Natural killer cell (primary cell): ENCODE measurements around the gene SPRY1. TPM values are rescaled to one million over a fixed set of nuclear protein-coding genes. Genes with fewer than 3 reads are reported as not detected.

Experiments used
- ATAC-seq, 3 donors: fragments of 150-1000 bp in 2 of 3; fragments of 200-7000 bp in 1 of 3; cut with Tn5 transposase; 1 replicate in 1 of 3; 2 replicates in 2 of 3; pipeline ENCODE4 v1.10.0; 2021; ENCODE audit warnings: mild to moderate bottlenecking in 2 of 3, moderate library complexity in 2 of 3
- DNase-seq, 2 donors: peaks; one replicate each; pipeline versions ENCODE4 v3.0.0 to v3.0.0-alpha.2; 2013 to 2021; ENCODE audit warnings: mixed read lengths in 1 of 2
- H3K27ac ChIP-seq: one replicate; pipeline ENCODE4 v1.5.1; 2013; ENCODE audit warnings: mild to moderate bottlenecking, low read length
- H3K27me3 ChIP-seq: one replicate; pipeline ENCODE4 v1.6.1; 2013; ENCODE audit warnings: low read length; ENCODE audit not compliant: control insufficient read depth, insufficient read depth
- H3K36me3 ChIP-seq: one replicate; pipeline ENCODE4 v1.6.1; 2013; ENCODE audit warnings: low read length; ENCODE audit not compliant: control insufficient read depth, insufficient read depth
- H3K4me1 ChIP-seq: one replicate; pipeline ENCODE4 v1.6.1; 2013; ENCODE audit warnings: low read length; ENCODE audit not compliant: control insufficient read depth, insufficient read depth
- H3K4me3 ChIP-seq: one replicate; pipeline ENCODE4 v1.5.1; 2013; ENCODE audit warnings: low read length
- H3K9me3 ChIP-seq: one replicate; pipeline ENCODE4 v1.6.1; 2013; ENCODE audit warnings: low read length; ENCODE audit not compliant: control insufficient read depth, insufficient read depth
- H3K27ac Mint-ChIP-seq, 2 donors: one replicate each; pipeline ENCODE4 v1.8.0; 2022; ENCODE audit warnings: mild to moderate bottlenecking in 2 of 2, mixed read lengths in 2 of 2, moderate library complexity in 1 of 2
- H3K27me3 Mint-ChIP-seq, 2 donors: one replicate each; pipeline ENCODE4 v1.8.0; 2022; ENCODE audit warnings: low read depth in 2 of 2, mixed read lengths in 2 of 2
- H3K36me3 Mint-ChIP-seq: one replicate; pipeline ENCODE4 v1.8.0; 2022; ENCODE audit warnings: mixed read lengths
- H3K4me1 Mint-ChIP-seq, 2 donors: one replicate each; pipeline ENCODE4 v1.8.0; 2022; ENCODE audit warnings: mixed read lengths in 2 of 2
- H3K4me3 Mint-ChIP-seq: one replicate; pipeline ENCODE4 v1.8.0; 2022; ENCODE audit warnings: mild to moderate bottlenecking, moderate library complexity, mixed read lengths
- H3K9me3 Mint-ChIP-seq, 2 donors: one replicate each; pipeline ENCODE4 v1.8.0; 2022; ENCODE audit warnings: mixed read lengths in 2 of 2
- WGBS: methylation state at CpG from one replicate; pipeline ENCODE4 v1.1.7; 2013; ENCODE audit warnings: missing lambda C conversion rate; ENCODE audit not compliant: insufficient coverage; 5-methylcytosine and 5-hydroxymethylcytosine counted together
- intact Hi-C: fragments of 100-400 bp; cut with micrococcal nuclease; formaldehyde crosslinking; loops from one replicate; pipeline ENCODE4 v1.14.2; 2022
- total RNA-seq, 4 donors: library from RNA; stranded (reverse); fragments of 120-200 nt in 1 of 4; gene quantifications; one replicate each; pipeline versions ENCODE4 v1.2.3 to v1.2.4, GENCODE V29; 2013 to 2022
- TF ChIP-seq, protein P1 (sequence below): fragments of 200-600 bp; IDR thresholded peaks from one replicate; pipeline ENCODE4 v1.8.0; 2022; ENCODE audit warnings: antibody characterized with exemption

Gene SPRY1
- total RNA-seq, 3 donors from 2014 or later (not counting 1 experiment from before 2014, with no cell fraction given): 8.7 to 9.8 (median 9.5) TPM

GRCh38 chr4:123403080-123403604, 6.5 kb downstream of the SPRY1 start:
- H3K4me1 Mint-ChIP-seq: peaks cover 15 to 18% of the 10 kb centered on the region in 2 donors
- TF ChIP-seq, protein P1, sequence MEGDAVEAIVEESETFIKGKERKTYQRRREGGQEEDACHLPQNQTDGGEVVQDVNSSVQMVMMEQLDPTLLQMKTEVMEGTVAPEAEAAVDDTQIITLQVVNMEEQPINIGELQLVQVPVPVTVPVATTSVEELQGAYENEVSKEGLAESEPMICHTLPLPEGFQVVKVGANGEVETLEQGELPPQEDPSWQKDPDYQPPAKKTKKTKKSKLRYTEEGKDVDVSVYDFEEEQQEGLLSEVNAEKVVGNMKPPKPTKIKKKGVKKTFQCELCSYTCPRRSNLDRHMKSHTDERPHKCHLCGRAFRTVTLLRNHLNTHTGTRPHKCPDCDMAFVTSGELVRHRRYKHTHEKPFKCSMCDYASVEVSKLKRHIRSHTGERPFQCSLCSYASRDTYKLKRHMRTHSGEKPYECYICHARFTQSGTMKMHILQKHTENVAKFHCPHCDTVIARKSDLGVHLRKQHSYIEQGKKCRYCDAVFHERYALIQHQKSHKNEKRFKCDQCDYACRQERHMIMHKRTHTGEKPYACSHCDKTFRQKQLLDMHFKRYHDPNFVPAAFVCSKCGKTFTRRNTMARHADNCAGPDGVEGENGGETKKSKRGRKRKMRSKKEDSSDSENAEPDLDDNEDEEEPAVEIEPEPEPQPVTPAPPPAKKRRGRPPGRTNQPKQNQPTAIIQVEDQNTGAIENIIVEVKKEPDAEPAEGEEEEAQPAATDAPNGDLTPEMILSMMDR: no peak
- no CpG with 5 or more reads among the region's 3 CpGs for WGBS
- Histone ChIP-seq H3K9me3 (no peaks in the 10 kb centered on the region), H3K27me3 (peaks cover 10% of the 10 kb centered on the region), H3K4me3 (no peak overlapping the region), H3K36me3 (no peaks in the 10 kb centered on the region), H3K4me1 (peaks cover 13% of the 10 kb centered on the region), H3K27ac (no peak overlapping the region)
- no peaks in the 10 kb centered on the region for H3K36me3 Mint-ChIP-seq
- no peak overlapping the region for H3K27ac Mint-ChIP-seq
- peaks cover 16% of the 10 kb centered on the region in 2 donors for H3K27me3 Mint-ChIP-seq
- ATAC-seq: no peak
- no peak for DNase-seq
- intact Hi-C loops: no loop called here
- no peak overlapping the region for H3K4me3 Mint-ChIP-seq
- H3K9me3 Mint-ChIP-seq: no peaks in the 10 kb centered on the region

GRCh38 chr4:123404533-123404932, 7.9 kb downstream of the SPRY1 start:
- TF ChIP-seq, protein P1: no peak
- intact Hi-C loops: no loop called here

GRCh38 chr4:123405267-123405865, 8.8 kb downstream of the SPRY1 start:
- no peak overlapping the region for H3K27ac Mint-ChIP-seq
- DNase-seq (no peak), ATAC-seq (no peak)
- intact Hi-C loops: no loop called here
- H3K9me3 Mint-ChIP-seq: no peaks in the 10 kb centered on the region
- H3K27me3 ChIP-seq: peaks cover 1% of the 10 kb centered on the region
- TF ChIP-seq, protein P1: no peak
- H3K9me3 ChIP-seq: no peaks in the 10 kb centered on the region
- peaks cover 5 to 8% of the 10 kb centered on the region in 2 donors for H3K27me3 Mint-ChIP-seq
- no peak overlapping the region for H3K27ac ChIP-seq
- no peak overlapping the region for H3K4me3 Mint-ChIP-seq
- H3K4me1 Mint-ChIP-seq: peaks cover under 1 to 2% of the 10 kb centered on the region in 2 donors
- H3K4me1 ChIP-seq: no peaks in the 10 kb centered on the region
- no peak overlapping the region for H3K4me3 ChIP-seq
- 74% methylated on average over 5 of the region's 5 CpGs for WGBS
- no peaks in the 10 kb centered on the region for H3K36me3 ChIP-seq
- H3K36me3 Mint-ChIP-seq: no peaks in the 10 kb centered on the region

More at GRCh38 chr4:123404533-123404932, 7.9 kb downstream of the SPRY1 start:
- no peak overlapping the region for H3K27ac Mint-ChIP-seq
- H3K9me3 Mint-ChIP-seq: no peaks in the 10 kb centered on the region
- Histone ChIP-seq H3K9me3 (no peaks in the 10 kb centered on the region), H3K36me3 (no peaks in the 10 kb centered on the region), H3K4me1 (peaks cover 3% of the 10 kb centered on the region), H3K27me3 (peaks cover 5% of the 10 kb centered on the region), H3K4me3 (no peak overlapping the region), H3K27ac (no peak overlapping the region)
- H3K36me3 Mint-ChIP-seq: no peaks in the 10 kb centered on the region
- 89% methylated on average over 3 of the region's 4 CpGs for WGBS
- ATAC-seq (no peak), DNase-seq (no peak)
- peaks cover 9 to 10% of the 10 kb centered on the region in 2 donors for H3K4me1 Mint-ChIP-seq
- H3K27me3 Mint-ChIP-seq: peaks cover 13 to 16% of the 10 kb centered on the region in 2 donors
- H3K4me3 Mint-ChIP-seq: no peak overlapping the region
